Neural cell (in vitro differentiated cells): Measurements from ENCODE around the gene TNNT3.

Experiments used
- EP300 ChIP-seq: fragments of 450-650 bp; conservative IDR thresholded peaks from 2 replicates; pipeline ENCODE4 v1.6.1; 2014; ENCODE audit warnings: antibody characterized with exemption, mild to moderate bottlenecking, moderate library complexity; ENCODE audit not compliant: poor library complexity, severe bottlenecking
- EZH2 ChIP-seq: fragments of 200-600, 300-800 bp; shearing (Covaris generic), sonication (generic); IDR thresholded peaks from 2 replicates; pipeline ENCODE4 v1.6.1; 2014; ENCODE audit warnings: antibody characterized with exemption, low read length, borderline replicate concordance, mild to moderate bottlenecking; ENCODE audit not compliant: insufficient read depth, poor library complexity, severe bottlenecking
- POLR2AphosphoS5 ChIP-seq: IDR thresholded peaks from 2 replicates; pipeline ENCODE4 v1.6.1; 2012
- RAD21 ChIP-seq: fragments of 450-650 bp; conservative IDR thresholded peaks from 2 replicates; pipeline ENCODE4 v1.6.1; 2014; ENCODE audit warnings: antibody characterized with exemption, mild to moderate bottlenecking, moderate library complexity
- TAF1 ChIP-seq: IDR thresholded peaks from 2 replicates; pipeline ENCODE4 v1.6.1; 2012; ENCODE audit warnings: low read depth
- TF ChIP-seq, protein P1 (sequence below): fragments of 450-650 bp; IDR thresholded peaks from 2 replicates; pipeline ENCODE4 v1.5.1; 2014; ENCODE audit warnings: antibody characterized with exemption, mild to moderate bottlenecking, moderate library complexity; ENCODE audit not compliant: poor library complexity, severe bottlenecking

DNA sequence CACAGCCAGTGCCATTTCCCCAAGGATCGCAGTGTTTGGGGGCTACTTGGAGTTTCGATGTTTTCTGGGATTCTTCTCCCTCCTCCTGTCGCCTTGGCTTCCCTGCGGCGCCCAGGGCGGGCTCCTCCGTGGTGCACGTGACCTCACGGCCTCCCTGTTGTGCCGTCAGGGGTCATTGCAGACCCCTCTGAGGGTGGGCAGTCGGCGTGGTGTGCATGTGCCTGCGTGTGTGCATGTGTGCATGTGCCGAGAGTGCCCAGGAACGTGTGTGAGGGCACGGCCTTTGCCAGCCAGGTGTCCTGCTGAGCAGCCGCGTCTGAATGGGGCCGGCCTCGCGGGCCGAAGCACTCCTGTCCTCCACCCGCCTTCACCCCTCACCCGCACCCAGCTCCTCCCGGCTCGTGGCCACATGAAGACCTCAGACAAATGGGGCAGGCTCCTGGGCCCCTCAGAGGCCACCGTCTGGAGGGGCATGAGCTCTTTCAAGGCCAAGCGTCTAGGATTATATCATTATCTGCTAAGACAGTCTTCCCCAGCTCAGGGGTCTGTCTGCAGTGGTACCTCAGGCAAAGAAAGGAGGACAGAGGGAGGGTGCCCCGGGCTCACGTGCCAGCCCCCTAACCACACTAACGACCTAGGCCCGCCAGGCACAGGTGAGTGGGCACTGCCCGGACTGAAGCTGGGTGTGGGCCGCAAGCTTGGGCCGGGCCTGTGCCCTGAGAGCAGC, 18.3 kb downstream of the TNNT3 start:
- TF ChIP-seq, protein P1, sequence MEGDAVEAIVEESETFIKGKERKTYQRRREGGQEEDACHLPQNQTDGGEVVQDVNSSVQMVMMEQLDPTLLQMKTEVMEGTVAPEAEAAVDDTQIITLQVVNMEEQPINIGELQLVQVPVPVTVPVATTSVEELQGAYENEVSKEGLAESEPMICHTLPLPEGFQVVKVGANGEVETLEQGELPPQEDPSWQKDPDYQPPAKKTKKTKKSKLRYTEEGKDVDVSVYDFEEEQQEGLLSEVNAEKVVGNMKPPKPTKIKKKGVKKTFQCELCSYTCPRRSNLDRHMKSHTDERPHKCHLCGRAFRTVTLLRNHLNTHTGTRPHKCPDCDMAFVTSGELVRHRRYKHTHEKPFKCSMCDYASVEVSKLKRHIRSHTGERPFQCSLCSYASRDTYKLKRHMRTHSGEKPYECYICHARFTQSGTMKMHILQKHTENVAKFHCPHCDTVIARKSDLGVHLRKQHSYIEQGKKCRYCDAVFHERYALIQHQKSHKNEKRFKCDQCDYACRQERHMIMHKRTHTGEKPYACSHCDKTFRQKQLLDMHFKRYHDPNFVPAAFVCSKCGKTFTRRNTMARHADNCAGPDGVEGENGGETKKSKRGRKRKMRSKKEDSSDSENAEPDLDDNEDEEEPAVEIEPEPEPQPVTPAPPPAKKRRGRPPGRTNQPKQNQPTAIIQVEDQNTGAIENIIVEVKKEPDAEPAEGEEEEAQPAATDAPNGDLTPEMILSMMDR: no peak
- TF ChIP-seq POLR2AphosphoS5 (no peak), EZH2 (no peak), RAD21 (no peak), TAF1 (no peak), EP300 (no peak)
